Keratinocyte (primary cell): ENCODE results near the gene ERF.

ENCODE experiments used
- EZH2 ChIP-seq: IDR thresholded peaks from one replicate; pipeline ENCODE4 v1.6.1; 2012; ENCODE audit warnings: inconsistent platforms, mild to moderate bottlenecking, low read length, moderate library complexity
- TF ChIP-seq, protein P1 (sequence below), 3 experiments: IDR thresholded peaks in 1 of 3; conservative IDR thresholded peaks in 1 of 3; optimal IDR thresholded peaks in 1 of 3; 2 replicates in 2 of 3; 3 replicates in 1 of 3; pipeline versions ENCODE3 to v1.5.1; 2011; ENCODE audit warnings: low read length in 3 of 3, mild to moderate bottlenecking in 3 of 3, moderate library complexity in 2 of 3, control low read depth in 1 of 3, inconsistent platforms in 1 of 3; ENCODE audit not compliant: insufficient read depth in 2 of 3; ENCODE audit errors: extremely low read depth in 1 of 3

- TF ChIP-seq, protein P1, sequence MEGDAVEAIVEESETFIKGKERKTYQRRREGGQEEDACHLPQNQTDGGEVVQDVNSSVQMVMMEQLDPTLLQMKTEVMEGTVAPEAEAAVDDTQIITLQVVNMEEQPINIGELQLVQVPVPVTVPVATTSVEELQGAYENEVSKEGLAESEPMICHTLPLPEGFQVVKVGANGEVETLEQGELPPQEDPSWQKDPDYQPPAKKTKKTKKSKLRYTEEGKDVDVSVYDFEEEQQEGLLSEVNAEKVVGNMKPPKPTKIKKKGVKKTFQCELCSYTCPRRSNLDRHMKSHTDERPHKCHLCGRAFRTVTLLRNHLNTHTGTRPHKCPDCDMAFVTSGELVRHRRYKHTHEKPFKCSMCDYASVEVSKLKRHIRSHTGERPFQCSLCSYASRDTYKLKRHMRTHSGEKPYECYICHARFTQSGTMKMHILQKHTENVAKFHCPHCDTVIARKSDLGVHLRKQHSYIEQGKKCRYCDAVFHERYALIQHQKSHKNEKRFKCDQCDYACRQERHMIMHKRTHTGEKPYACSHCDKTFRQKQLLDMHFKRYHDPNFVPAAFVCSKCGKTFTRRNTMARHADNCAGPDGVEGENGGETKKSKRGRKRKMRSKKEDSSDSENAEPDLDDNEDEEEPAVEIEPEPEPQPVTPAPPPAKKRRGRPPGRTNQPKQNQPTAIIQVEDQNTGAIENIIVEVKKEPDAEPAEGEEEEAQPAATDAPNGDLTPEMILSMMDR (optimal IDR thresholded peaks at IDR 0.05 in 1 of 3, IDR thresholded peaks at IDR 0.05 in 1 of 3, conservative IDR thresholded peaks at IDR 0.05 in 1 of 3; ENCODE audit: extremely low read depth in 1 of 3, insufficient read depth in 2 of 3, low read length in 3 of 3) = no peak
- TF ChIP-seq EZH2 = no peak
Measured at GRCh38 chr19:42294471-42295137, 39.7 kb upstream of the ERF start.
